ENCODE data around the gene CDHR3.
A peak's percentile ranks its signal among the peaks of the same experiment; 100 is the strongest.

CDHR3 gene

DNA sequence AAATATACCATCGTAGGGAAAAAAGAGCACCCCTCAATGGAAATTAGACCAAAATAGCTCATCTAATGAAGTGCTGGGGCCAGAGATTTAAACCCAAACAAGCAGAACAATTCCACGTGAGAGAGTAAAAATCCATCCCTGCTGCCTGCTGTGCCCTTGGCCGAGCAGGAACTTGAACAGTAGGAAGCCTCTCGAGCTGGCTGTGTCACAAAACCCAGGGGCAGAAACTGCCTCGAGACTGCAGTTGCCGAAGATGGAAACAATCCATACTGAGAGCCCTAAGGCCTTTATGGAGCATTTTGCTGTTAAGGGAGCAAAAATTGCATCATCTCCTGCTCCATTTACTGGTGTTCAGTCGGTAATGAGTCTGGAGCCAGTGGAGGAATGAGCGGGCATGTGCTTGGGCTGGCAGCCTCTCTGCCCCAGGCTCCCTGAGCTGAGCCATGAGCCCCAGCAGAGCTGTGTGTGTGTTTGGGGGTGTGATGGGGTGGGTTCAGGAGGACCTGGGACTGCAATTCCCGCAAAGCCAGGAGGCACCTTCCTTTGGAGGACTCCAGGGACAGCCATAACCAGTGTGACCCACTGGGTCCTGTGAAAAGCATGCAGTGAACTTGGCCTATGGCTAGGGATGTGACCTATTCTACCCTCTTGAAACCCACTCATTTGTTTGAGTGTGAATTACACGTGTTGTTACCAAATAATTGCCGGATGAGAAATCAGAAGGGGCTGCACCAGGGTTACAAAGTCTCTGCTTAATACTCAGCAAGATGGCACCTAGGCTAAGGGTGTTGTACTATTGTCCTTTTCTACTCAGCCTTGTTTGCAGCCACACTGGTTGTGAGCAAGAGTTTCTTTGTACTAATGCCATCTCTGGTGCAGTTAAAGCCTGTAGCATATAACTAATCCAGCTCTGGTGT is 58.3 kb downstream of the CDHR3 start:
- Histone ChIP-seq H4K91ac (ENCODE audit: low read depth, low read length, poor library complexity) (no peak overlapping the region), H2BK15ac (ENCODE audit: low read length) (no peak overlapping the region), H3K9me3 (replicated peaks in 1 of 2; ENCODE audit: control insufficient read depth in 2 of 2, insufficient read depth in 1 of 2, low read depth in 1 of 2, low read length in 2 of 2) (no peaks in the 10 kb centered on the region), H3K18ac (ENCODE audit: low read length) (no peak overlapping the region), H3K79me1 (ENCODE audit: low read depth, low read length) (no peaks in the 10 kb centered on the region), H2AFZ (ENCODE audit: low read length) (peak overlapping the region; percentile 84), H3K23ac (ENCODE audit: low read depth, low read length, poor library complexity) (no peak overlapping the region), H3K4me3 (ENCODE audit: low read length in 2 of 2) (peak overlapping the region in 1 of 2 donors; percentile 34), H2BK120ac (ENCODE audit: low read depth, low read length) (no peak overlapping the region), H3K4ac (ENCODE audit: low read length) (no peak overlapping the region), H3K9ac (ENCODE audit: low read depth, low read length, poor library complexity) (no peak overlapping the region), H3K27ac (replicated peaks; ENCODE audit: low read length) (no peak overlapping the region), H3K14ac (ENCODE audit: low read length) (no peak overlapping the region), H2BK5ac (ENCODE audit: low read length) (no peak overlapping the region), H2AK5ac (ENCODE audit: low read depth, low read length) (no peak overlapping the region), H3K36me3 (replicated peaks in 1 of 2; ENCODE audit: control insufficient read depth in 2 of 2, insufficient read depth in 2 of 2, low read length in 2 of 2) (no peaks in the 10 kb centered on the region), H4K8ac (ENCODE audit: low read depth, low read length) (no peak overlapping the region), H3K27me3 (ENCODE audit: control insufficient read depth in 3 of 3, insufficient read depth in 3 of 3, low read depth in 1 of 3, low read length in 3 of 3) (no peaks in the 10 kb centered on the region), H3K4me2 (ENCODE audit: insufficient read depth, low read length, poor library complexity, severe bottlenecking) (no peak overlapping the region), H2BK12ac (ENCODE audit: low read length) (no peak overlapping the region), H3K4me1 (ENCODE audit: control insufficient read depth in 2 of 2, insufficient read depth in 1 of 2, low read depth in 1 of 2, low read length in 2 of 2) (peaks cover 4 to 9% of the 10 kb centered on the region in 2 donors)
- no peak for DNase-seq (ENCODE audit: low spot score)
- no CpG with 5 or more reads among the region's 11 CpGs for WGBS, 2 donors (ENCODE audit: extremely low coverage in 2 of 2, insufficient read length in 2 of 2, insufficient replicate concordance in 1 of 2)

DNA sequence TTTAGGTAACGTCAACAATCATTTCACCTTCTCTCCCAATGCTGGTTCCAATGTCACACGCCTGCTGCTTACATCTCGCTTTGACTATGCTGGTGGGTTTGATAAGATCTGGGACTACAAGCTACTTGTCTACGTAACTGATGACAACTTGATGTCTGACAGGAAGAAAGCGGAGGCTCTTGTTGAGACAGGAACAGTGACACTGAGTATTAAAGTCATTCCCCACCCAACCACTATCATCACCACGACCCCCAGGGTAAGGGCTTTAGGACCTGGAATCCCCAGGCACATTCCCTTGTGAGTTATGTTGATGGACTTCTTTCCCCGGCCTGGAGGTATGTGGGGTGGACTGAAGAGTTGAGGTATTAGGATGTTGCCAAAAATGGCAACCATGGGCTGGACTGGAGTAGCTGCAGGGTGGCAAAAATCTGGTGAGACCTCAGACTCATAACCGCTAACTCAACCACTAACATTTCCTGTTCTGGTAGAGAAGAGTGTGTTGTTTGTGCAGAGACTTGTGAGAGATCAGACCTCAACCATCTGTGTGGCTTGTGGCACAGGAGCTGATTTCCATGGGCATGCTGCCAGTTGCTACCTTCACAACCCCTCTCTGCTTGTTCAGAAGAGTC is 59.2 kb downstream of the CDHR3 start:
- no peak for DNase-seq (ENCODE audit: low spot score)
- no peak overlapping the region for H2AFZ ChIP-seq (ENCODE audit: low read length)
- H3K9me3 ChIP-seq (replicated peaks in 1 of 2; ENCODE audit: control insufficient read depth in 2 of 2, insufficient read depth in 1 of 2, low read depth in 1 of 2, low read length in 2 of 2): no peaks in the 10 kb centered on the region
- no peak overlapping the region for H2AK5ac ChIP-seq (ENCODE audit: low read depth, low read length)
- H3K18ac ChIP-seq (ENCODE audit: low read length): no peak overlapping the region
- no peak overlapping the region for H3K4ac ChIP-seq (ENCODE audit: low read length)
- H3K27me3 ChIP-seq (ENCODE audit: control insufficient read depth in 3 of 3, insufficient read depth in 3 of 3, low read depth in 1 of 3, low read length in 3 of 3): no peaks in the 10 kb centered on the region
- H3K14ac ChIP-seq (ENCODE audit: low read length): no peak overlapping the region
- H2BK5ac ChIP-seq (ENCODE audit: low read length): no peak overlapping the region
- H3K4me1 ChIP-seq (ENCODE audit: control insufficient read depth in 2 of 2, insufficient read depth in 1 of 2, low read depth in 1 of 2, low read length in 2 of 2): peaks cover 4 to 9% of the 10 kb centered on the region in 2 donors
- H2BK12ac ChIP-seq (ENCODE audit: low read length): no peak overlapping the region
- no peaks in the 10 kb centered on the region for H3K79me1 ChIP-seq (ENCODE audit: low read depth, low read length)
- H3K27ac ChIP-seq (replicated peaks; ENCODE audit: low read length): no peak overlapping the region
- H3K36me3 ChIP-seq (replicated peaks in 1 of 2; ENCODE audit: control insufficient read depth in 2 of 2, insufficient read depth in 2 of 2, low read length in 2 of 2): no peaks in the 10 kb centered on the region
- no peak overlapping the region for H2BK120ac ChIP-seq (ENCODE audit: low read depth, low read length)
- H3K9ac ChIP-seq (ENCODE audit: low read depth, low read length, poor library complexity): no peak overlapping the region
- no peak overlapping the region for H4K91ac ChIP-seq (ENCODE audit: low read depth, low read length, poor library complexity)
- WGBS, 2 donors (ENCODE audit: extremely low coverage in 2 of 2, insufficient read length in 2 of 2, insufficient replicate concordance in 1 of 2): 100% methylated on average over 1 of the region's 8 CpGs; no CpG with 5 or more reads in 1 of the 2 donors
- no peak overlapping the region for H3K4me2 ChIP-seq (ENCODE audit: insufficient read depth, low read length, poor library complexity, severe bottlenecking)
- no peak overlapping the region for H3K4me3 ChIP-seq (ENCODE audit: low read length in 2 of 2)
- H3K23ac ChIP-seq (ENCODE audit: low read depth, low read length, poor library complexity): no peak overlapping the region
- no peak overlapping the region for H2BK15ac ChIP-seq (ENCODE audit: low read length)
- H4K8ac ChIP-seq (ENCODE audit: low read depth, low read length): no peak overlapping the region

DNA sequence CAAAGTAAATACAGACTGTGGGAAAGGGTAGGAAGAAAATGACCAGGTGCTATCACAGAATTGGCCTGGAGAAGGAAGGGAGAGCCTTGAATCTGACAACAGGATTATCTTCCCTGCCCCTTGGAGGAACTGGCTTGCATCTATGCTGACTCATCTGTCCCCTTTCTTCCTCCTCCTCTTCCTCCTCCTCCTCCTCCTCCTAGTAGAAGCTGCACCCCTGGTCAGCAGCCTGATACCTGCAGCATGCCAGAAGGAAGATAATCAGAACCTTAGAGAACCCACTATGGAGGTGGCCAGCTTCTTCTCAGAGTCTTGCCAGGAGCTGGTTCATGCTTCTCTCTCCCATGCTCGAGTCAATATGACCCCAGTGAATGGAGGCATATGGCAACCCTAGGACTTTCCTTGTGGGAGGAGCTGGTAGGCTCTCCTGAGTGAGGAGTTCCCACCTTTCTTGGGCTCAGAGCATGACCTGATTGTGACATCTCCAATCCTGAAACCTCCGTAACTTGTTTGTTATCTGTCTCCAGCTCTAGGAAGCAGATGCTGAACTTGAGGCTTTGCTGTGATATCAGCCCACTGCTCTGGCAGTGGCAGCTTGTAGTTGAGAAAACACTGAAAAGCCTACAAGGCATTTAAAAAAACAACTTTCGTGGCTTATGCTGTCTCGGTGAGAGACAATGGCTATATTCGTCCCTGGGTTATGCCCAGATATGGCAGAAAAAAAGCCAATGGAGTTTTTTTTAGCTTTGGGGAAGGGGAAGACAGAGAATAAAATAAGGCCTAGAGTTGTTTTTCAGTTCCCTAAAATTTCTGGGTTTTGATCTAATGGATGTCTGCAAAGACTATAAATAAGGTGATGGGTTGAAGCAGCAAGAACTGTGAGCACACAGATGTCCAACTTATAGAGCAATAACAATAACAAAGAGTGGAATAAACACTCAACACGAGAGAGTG is 60.6 kb downstream of the CDHR3 start:
- Histone ChIP-seq H3K27me3 (ENCODE audit: control insufficient read depth in 3 of 3, insufficient read depth in 3 of 3, low read depth in 1 of 3, low read length in 3 of 3) (no peaks in the 10 kb centered on the region), H3K4me2 (ENCODE audit: insufficient read depth, low read length, poor library complexity, severe bottlenecking) (no peak overlapping the region), H2BK15ac (ENCODE audit: low read length) (no peak overlapping the region), H3K4me1 (ENCODE audit: control insufficient read depth in 2 of 2, insufficient read depth in 1 of 2, low read depth in 1 of 2, low read length in 2 of 2) (peaks cover 4 to 9% of the 10 kb centered on the region in 2 donors), H3K14ac (ENCODE audit: low read length) (no peak overlapping the region), H3K9me3 (replicated peaks in 1 of 2; ENCODE audit: control insufficient read depth in 2 of 2, insufficient read depth in 1 of 2, low read depth in 1 of 2, low read length in 2 of 2) (no peaks in the 10 kb centered on the region), H3K4ac (ENCODE audit: low read length) (no peak overlapping the region), H3K27ac (replicated peaks; ENCODE audit: low read length) (no peak overlapping the region), H2BK5ac (ENCODE audit: low read length) (no peak overlapping the region), H2AK5ac (ENCODE audit: low read depth, low read length) (no peak overlapping the region), H3K18ac (ENCODE audit: low read length) (no peak overlapping the region), H4K91ac (ENCODE audit: low read depth, low read length, poor library complexity) (no peak overlapping the region), H2AFZ (ENCODE audit: low read length) (no peak overlapping the region), H4K8ac (ENCODE audit: low read depth, low read length) (no peak overlapping the region), H3K23ac (ENCODE audit: low read depth, low read length, poor library complexity) (no peak overlapping the region), H3K9ac (ENCODE audit: low read depth, low read length, poor library complexity) (no peak overlapping the region), H3K79me1 (ENCODE audit: low read depth, low read length) (no peaks in the 10 kb centered on the region), H3K4me3 (ENCODE audit: low read length in 2 of 2) (no peak overlapping the region), H2BK12ac (ENCODE audit: low read length) (no peak overlapping the region), H3K36me3 (replicated peaks in 1 of 2; ENCODE audit: control insufficient read depth in 2 of 2, insufficient read depth in 2 of 2, low read length in 2 of 2) (no peaks in the 10 kb centered on the region), H2BK120ac (ENCODE audit: low read depth, low read length) (no peak overlapping the region)
- WGBS, 2 donors (ENCODE audit: extremely low coverage in 2 of 2, insufficient read length in 2 of 2, insufficient replicate concordance in 1 of 2): no CpG with 5 or more reads among the region's 6 CpGs
- DNase-seq (ENCODE audit: low spot score): no peak
